GM11168 (cell line): ENCODE data around the gene PRPF8.
"Not testable (repeated sequence)": the region's sequence is repeated elsewhere in the genome, so short reads cannot be mapped to it uniquely, and the experiment has no call there.

Experiments
- in situ Hi-C: fragments of 300-500 bp; cut with MboI; formaldehyde crosslinking; loops from one replicate; pipeline ENCODE4 v1.12.0; 2022; ENCODE audit warnings: low sequenced_read_pairs; ENCODE audit not compliant: unreplicated experiment

PRPF8 gene

GRCh38 chr17:1716912-1717695 lies 32.4 kb upstream of the PRPF8 start:
- in situ Hi-C loops: no loop called here

GRCh38 chr17:1716076-1716911 lies 31.6 kb upstream of the PRPF8 start:
- in situ Hi-C loops: no loop called here

- in situ Hi-C loops: no loop called here
These were observed 31.1 kb upstream of the PRPF8 start for GRCh38 chr17:1715803-1716075.

GRCh38 chr17:1714980-1715802 lies 30.5 kb upstream of the PRPF8 start:
- in situ Hi-C loops: no loop called here

DNA sequence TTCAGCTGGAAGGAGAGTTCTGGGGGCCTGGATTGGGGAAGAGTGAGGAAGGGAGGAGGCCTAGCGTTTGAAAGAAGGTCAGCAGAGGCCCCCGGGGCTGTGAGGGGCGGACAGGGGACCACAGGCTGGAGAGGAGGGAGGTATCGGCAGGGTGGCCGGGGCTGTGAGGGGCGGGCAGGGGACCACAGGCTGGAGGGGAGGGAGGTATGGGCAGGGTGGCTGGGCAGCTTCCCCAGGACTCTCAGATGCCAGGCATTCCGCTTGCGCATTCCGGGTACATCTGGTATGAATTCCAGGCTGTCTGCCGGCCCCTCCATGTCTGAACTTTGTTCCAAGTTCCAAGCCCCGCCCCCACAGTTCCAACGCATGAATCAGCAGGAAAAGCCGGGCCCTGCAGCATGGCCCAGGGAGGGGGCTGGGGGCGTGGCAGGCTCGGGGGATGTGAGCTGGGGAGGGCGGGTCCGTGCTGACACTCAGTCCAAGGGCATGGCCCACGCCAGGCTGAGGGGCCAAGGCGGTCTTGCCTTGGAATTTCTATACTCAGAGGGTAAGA lies 29.8 kb upstream of the PRPF8 start:
- in situ Hi-C loops: no loop called here

GRCh38 chr17:1713878-1714426 lies 29.3 kb upstream of the PRPF8 start:
- in situ Hi-C loops: no loop called here

DNA sequence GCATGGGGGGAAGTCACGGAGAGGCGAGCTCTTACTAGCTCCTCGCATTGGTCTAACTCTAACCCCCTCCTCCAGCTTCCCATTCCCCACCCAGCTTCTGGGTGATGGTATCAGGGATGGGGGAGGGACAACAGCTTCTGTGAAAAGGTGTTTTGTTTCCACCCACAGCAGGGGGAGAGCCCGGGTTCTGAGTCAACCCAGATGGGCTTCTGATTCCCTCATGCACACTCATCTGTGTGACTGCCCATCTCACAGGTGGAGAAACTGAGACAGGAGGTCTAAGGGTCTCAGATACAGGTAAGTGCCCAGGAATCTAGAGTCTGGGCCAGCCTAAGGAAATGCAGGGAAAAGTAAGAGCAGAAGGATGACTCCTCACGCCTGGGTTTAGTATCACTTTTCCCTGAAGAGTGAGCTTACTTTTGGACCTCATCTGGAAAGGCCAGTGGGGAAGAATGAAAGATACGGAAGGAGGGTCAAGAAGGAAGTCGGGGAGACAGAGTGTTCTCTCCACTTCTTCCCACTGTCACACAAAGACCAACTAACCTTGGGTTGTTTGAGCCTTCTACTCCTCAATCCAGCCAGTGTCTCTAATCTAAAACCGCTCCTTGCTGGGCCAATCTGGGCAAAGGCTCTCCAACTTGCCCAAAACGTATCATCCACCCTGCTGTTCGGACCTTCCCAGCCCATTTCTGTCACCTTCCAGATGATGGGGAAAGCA lies 28.7 kb upstream of the PRPF8 start:
- in situ Hi-C loops: no loop called here

DNA sequence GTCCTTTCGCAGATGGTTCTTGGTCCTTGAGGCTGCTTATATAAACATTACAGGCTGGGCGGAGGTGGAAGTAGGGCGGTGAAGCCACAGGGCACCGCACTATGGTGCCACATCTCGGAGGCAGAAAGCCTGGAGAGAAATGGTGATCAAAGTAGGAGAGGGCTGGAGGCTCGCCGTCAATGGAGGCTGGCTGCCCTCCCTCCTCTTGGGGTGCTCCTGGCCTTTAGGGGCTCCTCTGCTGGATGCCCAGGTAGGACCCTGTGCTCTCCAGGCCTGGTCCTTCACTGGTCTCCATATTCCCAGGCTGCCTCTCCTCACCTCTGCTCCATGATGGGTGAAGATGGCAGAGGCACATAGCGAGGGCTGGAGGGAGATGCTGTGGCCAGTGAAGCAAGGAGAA lies 27.6 kb upstream of the PRPF8 start:
- in situ Hi-C loops: no loop called here

GRCh38 chr17:1711804-1712203 lies 27.1 kb upstream of the PRPF8 start:
- in situ Hi-C loops: no loop called here

DNA sequence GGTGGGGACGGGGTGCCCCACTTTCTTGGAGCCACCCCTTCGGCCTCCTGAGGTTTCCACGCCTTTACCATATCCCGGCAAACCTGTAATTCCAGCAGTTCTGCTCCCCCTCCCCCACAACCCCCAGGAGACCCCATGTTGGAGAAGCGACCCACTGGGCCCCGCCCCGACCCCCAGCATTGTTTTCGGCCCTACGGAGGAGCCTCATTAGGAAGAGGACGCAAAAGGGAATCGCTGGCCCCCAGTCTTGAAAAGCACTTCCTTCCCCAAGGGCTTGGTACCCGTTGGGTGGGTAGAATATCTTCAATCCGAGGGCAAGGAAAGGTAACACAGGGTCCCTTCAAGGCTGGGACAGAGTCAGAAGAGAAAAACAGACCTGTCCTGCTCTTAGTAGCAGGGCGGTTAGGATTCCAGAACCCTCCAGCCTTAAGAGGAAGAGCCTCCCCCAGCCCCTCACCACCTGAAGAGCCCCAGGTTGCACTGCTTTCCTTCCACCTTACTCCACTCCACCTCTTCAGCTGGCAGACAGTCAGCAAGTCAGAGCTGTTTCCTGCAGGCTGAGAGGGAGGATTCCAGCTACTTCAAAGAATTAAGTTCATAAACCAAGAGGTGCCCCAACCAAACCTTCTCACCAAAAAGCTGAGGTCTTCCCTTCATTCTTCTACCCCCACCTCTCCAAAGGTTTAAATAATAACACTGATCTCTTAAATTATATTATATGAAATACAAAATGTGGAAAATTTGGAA lies 26.3 kb upstream of the PRPF8 start:
- in situ Hi-C loops: no loop called here

GRCh38 chr17:1709971-1710806 lies 25.5 kb upstream of the PRPF8 start, which contains the start of gene TLCD2:
TLCD2 (minus strand) TSS chr17:1710377; CDS start chr17:1710242, 135 bp downstream.
- in situ Hi-C loops: no loop called here

DNA sequence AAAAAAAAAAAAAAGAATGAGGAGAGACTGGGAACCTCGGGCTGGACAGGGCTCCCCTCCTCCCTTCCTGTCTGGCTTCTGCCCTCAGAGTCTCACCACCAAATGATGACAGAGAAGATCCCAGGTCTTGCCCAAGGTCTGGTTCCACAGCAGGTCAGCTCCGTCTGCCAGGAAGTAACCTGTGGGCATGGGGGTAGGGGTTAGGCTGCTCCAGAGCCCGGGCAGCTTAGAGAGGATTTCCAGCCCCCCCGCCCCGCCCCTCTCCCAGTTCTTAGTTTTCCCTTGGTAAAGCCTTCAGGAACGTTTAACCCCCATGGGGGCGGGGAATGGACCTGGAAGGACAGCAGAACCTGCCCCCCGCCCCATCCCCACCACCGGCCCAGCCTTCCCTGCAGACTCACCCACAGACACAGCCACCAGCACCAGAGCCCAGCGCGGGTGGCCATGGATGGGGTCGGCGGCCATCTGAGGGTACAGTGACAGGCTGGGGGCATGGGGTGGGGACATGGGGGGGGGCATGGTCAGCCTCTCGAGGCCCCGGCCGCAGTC lies 24.8 kb upstream of the PRPF8 start:
- in situ Hi-C loops: no loop called here

DNA sequence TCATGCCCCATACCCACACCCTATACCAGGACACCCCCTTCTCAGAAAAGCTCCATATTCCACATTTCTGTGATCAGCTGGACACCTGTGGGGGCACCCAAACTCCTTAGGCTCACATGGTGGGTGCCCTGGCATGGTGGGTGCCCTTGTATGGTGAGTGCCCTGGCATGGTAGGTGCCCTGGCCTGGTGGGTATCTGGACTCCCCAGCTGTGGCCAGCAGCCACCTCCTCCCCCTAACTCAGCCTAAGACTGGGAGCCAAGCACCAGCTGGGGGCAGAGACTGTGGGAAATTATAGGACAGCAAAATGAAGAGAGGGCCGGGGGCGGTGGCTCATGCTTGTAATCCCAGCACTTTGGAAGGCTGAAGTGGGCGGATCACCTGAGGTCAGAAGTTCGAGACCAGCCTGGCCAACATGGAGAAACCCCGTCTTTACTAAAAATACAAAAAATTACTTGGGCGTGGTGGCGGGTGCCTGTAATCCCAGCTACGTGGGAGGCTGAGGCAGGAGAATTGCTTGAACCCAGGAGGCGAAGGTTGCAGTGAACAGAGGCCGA lies 24.2 kb upstream of the PRPF8 start:
- in situ Hi-C loops: not testable (repeated sequence)

DNA sequence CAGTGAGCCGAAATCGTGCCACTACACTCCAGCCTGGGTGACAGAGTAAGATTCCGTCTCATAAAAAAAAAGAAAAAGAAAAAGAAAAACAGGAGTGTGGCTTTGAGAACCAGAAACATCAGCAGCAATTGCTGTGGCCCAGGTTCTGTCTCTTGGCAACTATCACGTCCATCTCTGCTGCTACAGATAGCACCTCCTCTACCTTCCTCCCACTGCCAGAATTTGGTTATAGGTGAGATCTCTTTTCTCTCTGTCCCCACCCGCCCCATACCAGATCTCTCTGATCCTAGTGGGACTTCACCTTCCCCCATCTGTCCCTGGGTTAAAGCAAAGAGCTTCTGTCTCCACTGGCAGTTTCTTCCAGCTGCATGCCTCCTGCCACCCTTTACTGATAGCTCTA lies 22.4 kb upstream of the PRPF8 start:
- in situ Hi-C loops: no loop called here

DNA sequence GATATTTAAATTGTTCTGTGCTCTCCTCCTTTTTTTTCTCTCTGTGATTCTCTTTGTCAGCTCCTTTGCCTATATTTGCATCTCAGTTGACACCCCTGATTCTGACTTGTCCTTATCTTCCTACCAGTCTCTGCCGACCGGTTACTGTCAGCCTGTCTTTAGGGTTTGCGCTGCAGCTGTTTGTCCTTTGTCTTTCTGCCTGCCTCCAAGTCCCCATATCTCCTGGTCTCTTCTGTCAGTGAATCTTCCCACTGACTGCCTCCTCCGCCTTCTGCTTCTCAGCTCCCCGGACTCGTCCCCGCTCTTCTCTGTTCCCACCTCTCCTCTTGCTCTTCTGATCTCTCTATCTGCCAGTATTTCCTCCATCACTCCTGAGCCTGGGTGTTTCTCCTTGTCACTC lies 20.3 kb upstream of the PRPF8 start:
- in situ Hi-C loops: no loop called here

DNA sequence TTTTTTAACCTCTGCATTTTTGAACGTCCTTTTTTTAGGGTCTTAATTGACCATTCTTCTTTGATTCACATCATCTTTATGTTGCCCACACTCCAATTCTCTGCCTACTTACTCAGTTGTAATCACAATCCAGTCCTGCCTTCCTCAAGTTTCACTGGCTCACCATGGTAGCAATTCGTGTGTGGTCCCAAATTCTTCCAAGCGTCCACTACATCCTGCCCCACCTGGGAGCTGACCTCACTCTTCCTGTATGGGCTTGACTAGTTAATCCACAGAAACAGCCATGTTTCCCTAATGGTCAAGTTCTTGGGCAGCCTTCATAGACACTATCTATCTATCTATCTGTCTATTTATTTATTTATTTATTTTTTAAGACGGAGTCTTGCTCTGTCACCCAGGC lies 18.4 kb upstream of the PRPF8 start:
- in situ Hi-C loops: no loop called here

DNA sequence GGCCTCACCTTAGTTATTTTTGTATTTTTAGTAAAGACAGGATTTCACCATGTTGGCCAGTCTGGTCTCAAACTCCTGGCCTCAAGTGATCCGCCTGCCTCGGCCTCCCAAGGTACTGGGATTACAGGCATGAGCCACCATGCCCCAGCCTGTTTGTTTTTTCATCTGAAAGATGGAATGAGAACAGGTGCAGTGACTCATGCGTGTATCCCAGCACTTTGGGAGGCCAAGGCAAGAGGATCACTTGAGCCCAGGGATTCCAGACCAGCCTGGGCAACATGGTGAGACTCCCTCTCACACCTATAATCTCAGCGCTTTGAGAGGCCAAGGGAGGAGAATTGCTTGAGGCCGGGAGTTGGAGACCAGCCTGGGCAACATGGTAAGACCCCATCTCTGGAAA lies 15.2 kb upstream of the PRPF8 start:
- in situ Hi-C loops: not testable (repeated sequence)

DNA sequence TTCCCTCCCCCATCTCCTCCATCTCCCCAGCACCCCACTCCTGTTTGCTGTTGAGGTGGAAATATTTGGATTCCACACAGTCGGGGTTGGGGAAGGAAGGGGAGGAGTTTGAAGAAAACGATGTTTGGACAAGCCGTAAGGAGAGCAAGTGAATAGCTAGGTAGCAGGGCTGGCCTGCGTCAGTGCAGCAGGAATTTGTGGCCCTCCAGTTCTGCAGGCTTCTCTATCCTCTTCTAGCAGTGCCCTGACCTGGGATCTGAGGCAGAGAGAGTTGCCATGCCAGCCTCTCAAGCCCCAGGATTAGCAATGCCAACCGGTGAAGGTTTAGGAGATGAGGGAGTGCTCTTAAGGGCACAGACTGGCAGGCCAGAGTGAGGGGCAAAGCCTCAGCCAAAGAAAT lies 13.0 kb upstream of the PRPF8 start:
- in situ Hi-C loops: no loop called here
